Mesothelial cell of epicardium (in vitro differentiated cells): Measurements from ENCODE around the gene LRIT3. TPM values are rescaled to one million over a fixed set of nuclear protein-coding genes. Genes with fewer than 3 reads are reported as not detected.

Experiments used
- DNase-seq, 2 experiments: peaks; one replicate each; pipeline ENCODE4 v3.0.0; 2021; ENCODE audit warnings: low spot score in 2 of 2; ENCODE audit not compliant: unreplicated experiment in 2 of 2
- H3K27ac Mint-ChIP-seq: 2 replicates; pipeline ENCODE4 v1.8.0; 2021; ENCODE audit warnings: mixed read lengths
- H3K27me3 Mint-ChIP-seq: 2 replicates; pipeline ENCODE4 v1.8.0; 2021; ENCODE audit warnings: low read depth, mixed read lengths
- H3K36me3 Mint-ChIP-seq: 2 replicates; pipeline ENCODE4 v1.8.0; 2021; ENCODE audit warnings: mixed read lengths
- H3K4me1 Mint-ChIP-seq: 2 replicates; pipeline ENCODE4 v1.8.0; 2021; ENCODE audit warnings: mixed read lengths
- H3K4me3 Mint-ChIP-seq: 2 replicates; pipeline ENCODE4 v1.8.0; 2021; ENCODE audit warnings: mild to moderate bottlenecking, moderate library complexity, mixed read lengths
- H3K9me3 Mint-ChIP-seq: 2 replicates; pipeline ENCODE4 v1.8.0; 2021; ENCODE audit warnings: mixed read lengths
- total RNA-seq: library from RNA; stranded (reverse); gene quantifications from 3 replicates; pipeline ENCODE4 v1.2.1, GENCODE V29; 2021
- TF ChIP-seq, protein P1 (sequence below): fragments of 200-600 bp; sonication (generic); IDR thresholded peaks from one replicate; pipeline ENCODE4 v1.5.0; 2021; ENCODE audit warnings: antibody characterized with exemption; ENCODE audit not compliant: unreplicated experiment

The LRIT3 gene
- total RNA-seq, 1 donor from 2014 or later: 0.16 TPM

DNA sequence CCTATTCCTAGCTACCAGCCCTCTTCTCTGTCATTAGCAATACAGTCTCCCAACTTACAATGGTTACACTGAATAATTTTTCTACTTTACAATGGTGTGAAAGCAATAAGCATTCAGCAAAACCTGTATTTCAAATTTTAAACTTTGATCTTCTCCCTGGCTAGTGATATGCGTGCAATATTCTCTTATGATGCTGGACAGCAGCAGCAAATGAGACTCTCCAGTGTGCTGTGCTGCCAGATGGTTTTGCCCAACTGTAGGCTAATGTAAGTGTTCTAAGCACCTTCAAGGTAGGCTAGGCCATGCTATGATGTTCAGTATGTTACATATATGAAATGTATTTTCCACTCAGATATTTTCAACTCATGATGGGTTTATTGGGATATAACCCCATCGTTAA, 38.3 kb upstream of the LRIT3 start:
- TF ChIP-seq, protein P1, sequence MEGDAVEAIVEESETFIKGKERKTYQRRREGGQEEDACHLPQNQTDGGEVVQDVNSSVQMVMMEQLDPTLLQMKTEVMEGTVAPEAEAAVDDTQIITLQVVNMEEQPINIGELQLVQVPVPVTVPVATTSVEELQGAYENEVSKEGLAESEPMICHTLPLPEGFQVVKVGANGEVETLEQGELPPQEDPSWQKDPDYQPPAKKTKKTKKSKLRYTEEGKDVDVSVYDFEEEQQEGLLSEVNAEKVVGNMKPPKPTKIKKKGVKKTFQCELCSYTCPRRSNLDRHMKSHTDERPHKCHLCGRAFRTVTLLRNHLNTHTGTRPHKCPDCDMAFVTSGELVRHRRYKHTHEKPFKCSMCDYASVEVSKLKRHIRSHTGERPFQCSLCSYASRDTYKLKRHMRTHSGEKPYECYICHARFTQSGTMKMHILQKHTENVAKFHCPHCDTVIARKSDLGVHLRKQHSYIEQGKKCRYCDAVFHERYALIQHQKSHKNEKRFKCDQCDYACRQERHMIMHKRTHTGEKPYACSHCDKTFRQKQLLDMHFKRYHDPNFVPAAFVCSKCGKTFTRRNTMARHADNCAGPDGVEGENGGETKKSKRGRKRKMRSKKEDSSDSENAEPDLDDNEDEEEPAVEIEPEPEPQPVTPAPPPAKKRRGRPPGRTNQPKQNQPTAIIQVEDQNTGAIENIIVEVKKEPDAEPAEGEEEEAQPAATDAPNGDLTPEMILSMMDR: no peak
- no peak overlapping the region for H3K4me3 Mint-ChIP-seq
- DNase-seq: no peak
- H3K27me3 Mint-ChIP-seq: no peaks in the 10 kb centered on the region
- no peaks in the 10 kb centered on the region for H3K36me3 Mint-ChIP-seq
- H3K27ac Mint-ChIP-seq: no peak overlapping the region
- no peaks in the 10 kb centered on the region for H3K9me3 Mint-ChIP-seq
- H3K4me1 Mint-ChIP-seq: peaks cover 20% of the 10 kb centered on the region

DNA sequence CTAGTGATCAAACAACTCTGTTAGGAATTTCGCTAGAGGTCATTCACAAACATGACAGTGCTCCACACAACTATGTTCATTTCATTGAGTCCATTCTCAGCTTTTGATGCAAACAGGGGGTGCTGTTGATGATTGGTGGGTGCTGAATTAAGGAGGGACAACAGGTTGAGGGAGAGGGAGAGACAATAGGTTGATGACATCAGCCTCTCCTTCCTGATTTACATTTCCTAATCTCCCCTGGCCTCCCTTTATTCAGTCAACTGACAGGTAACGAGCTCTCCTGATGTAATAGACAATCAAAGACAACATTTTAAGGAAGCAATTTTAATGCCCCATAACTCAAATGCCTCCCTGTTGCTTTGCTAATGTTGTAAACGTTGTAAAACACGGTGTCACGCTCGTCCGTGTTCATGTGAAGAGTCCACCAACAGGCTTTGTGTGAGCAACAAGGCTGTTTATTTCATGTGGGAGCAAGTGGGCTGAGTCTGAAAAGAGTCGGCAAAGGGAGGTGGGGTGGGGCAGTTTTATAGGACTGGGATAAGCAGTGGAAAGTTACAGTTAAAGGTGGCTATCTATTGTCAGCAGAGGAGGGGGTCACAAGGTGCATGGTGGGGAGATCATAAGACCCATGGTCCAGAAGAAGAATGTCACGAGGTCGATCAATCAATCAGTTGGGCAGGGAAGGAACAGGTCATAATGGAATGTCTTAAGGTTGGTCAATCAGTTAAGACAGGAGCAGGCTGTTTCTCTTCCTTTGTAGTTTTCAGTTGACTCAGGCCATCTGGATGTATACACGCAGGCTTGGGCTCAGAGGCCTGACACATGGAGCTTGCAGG, 37.1 kb upstream of the LRIT3 start:
- no peaks in the 10 kb centered on the region for H3K27me3 Mint-ChIP-seq
- peak overlapping the region; percentile 37 for H3K27ac Mint-ChIP-seq
- TF ChIP-seq, protein P1: no peak
- DNase-seq: no peak
- H3K36me3 Mint-ChIP-seq: no peaks in the 10 kb centered on the region
- no peaks in the 10 kb centered on the region for H3K9me3 Mint-ChIP-seq
- H3K4me1 Mint-ChIP-seq: peaks cover 19% of the 10 kb centered on the region
- no peak overlapping the region for H3K4me3 Mint-ChIP-seq

DNA sequence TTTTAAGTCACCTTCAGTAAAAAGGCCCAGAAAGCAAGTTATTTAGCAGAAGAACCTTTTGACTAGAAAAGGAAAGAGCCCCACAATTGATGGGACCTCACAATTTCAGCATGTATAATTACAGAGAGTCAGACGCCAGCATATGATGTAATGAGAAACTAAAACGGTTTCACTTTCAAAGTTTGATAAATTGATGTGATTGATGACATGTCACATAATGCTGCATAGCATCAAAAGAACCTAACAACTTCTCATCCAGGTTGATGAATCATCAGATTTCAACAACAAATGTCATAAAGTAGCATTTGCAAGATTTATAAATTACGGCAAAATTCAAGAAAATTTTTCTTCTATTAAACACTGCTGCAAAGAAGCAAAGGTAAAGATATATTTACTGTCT, 36.2 kb upstream of the LRIT3 start:
- DNase-seq: no peak
- Mint-ChIP-seq H3K9me3 (no peaks in the 10 kb centered on the region), H3K36me3 (no peaks in the 10 kb centered on the region), H3K27me3 (no peaks in the 10 kb centered on the region), H3K27ac (no peak overlapping the region), H3K4me1 (peaks cover 29% of the 10 kb centered on the region), H3K4me3 (no peak overlapping the region)
- TF ChIP-seq, protein P1: no peak

DNA sequence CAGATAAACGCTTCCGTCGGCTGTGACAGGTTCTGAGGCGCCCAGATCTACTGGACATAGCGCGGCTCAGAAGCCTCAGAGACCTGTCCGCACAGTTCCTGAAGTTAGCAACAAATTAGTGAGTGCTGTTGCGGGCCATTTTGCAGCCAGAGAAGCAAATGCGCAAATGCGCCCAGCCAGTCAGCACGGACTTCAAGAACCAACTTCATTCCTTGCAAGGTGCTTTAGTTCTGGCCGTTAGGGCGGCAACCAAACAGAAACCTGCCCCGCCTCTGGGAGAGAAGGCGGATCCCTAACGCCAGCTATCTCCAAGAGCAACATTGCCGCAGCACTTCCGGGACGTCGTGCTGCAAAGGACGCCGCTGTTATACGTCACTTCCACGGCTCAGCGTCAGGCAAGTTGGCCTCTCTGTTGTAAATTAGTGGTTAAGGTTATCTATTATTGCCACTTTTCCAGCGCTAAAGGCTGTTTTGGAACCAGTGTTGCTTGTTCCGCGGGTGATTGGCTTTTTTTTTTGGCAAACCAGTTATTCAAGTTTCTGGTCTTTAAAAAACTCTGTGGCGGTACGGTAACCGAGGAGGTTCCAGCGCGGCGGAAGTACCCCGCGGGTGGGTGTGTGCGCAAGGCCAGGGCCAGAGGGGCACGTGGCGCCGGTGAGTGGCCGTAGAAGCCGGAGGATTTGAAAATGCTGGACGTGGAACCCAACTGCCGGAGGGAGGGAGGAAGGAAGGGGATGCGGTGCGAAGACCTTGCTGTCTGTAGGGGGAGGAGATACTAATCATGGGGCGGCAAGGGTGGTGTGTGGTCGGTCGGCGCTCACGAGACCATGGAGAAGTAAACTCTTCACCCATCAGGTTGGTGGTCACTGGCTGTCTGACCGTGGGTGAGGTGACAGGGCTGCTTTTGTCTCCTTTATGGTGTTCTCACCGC, 32.5 kb upstream of the LRIT3 start, which contains the start of gene GAR1:
TSS of gene GAR1 (plus strand) at position 612 of the 931 bp plus-strand sequence. CDS start 403 bp downstream, outside the sequence.
- TF ChIP-seq, protein P1: no peak
- H3K36me3 Mint-ChIP-seq: peaks cover 10% of the 10 kb centered on the region

DNA sequence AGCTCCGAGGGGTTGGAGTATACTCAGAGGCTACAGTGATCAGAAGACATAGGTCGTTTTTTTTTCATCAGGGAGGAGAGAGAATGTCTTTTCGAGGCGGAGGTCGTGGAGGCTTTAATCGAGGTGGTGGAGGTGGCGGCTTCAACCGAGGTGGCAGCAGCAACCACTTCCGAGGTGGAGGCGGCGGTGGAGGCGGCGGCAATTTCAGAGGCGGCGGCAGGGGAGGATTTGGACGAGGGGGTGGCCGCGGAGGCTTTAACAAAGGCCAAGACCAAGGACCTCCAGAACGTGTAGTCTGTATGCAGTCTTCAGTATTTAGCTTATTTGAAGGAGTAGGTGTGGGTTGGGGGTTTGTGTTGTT, 31.8 kb upstream of the LRIT3 start:
- DNase-seq: no peak
- TF ChIP-seq, protein P1: no peak
- Mint-ChIP-seq H3K4me1 (peaks cover 34% of the 10 kb centered on the region), H3K27ac (peak overlapping the region; percentile 97), H3K4me3 (peak overlapping the region; percentile 97), H3K27me3 (no peaks in the 10 kb centered on the region), H3K9me3 (no peaks in the 10 kb centered on the region), H3K36me3 (peaks cover 12% of the 10 kb centered on the region)

More for the DNA sequence above, 32.5 kb upstream of the LRIT3 start, which contains the start of gene GAR1:
- H3K27ac Mint-ChIP-seq: peak within 1 kb of the TSS; percentile 97
- H3K4me1 Mint-ChIP-seq: peaks cover 40% of the 10 kb centered on the region
- no peaks in the 10 kb centered on the region for H3K9me3 Mint-ChIP-seq
- H3K27me3 Mint-ChIP-seq: no peaks in the 10 kb centered on the region
- DNase-seq: peak; percentile 77 to 83
- H3K4me3 Mint-ChIP-seq: peak within 1 kb of the TSS; percentile 97
